PFSK-1 (cell line): ENCODE measurements around the gene PDGFC.

Experiments used
- FOXP2 ChIP-seq: optimal IDR thresholded peaks from 2 replicates; pipeline ENCODE3; 2011; ENCODE audit warnings: borderline replicate concordance, control low read depth, inconsistent platforms; ENCODE audit not compliant: insufficient read depth; ENCODE audit errors: extremely low read length, extremely low read depth
- POLR2AphosphoS5 ChIP-seq: IDR thresholded peaks from 2 replicates; pipeline ENCODE4 v1.6.1; 2012; ENCODE audit warnings: low read depth, mild to moderate bottlenecking, control low read depth, low read length, moderate library complexity
- REST ChIP-seq, 2 experiments: IDR thresholded peaks; 2 replicates each; pipeline versions ENCODE4 v1.6.1 to v1.8.0; 2011 to 2012; ENCODE audit warnings: low read depth in 2 of 2, low read length in 2 of 2, control low read depth in 1 of 2, inconsistent platforms in 1 of 2, mild to moderate bottlenecking in 1 of 2, moderate library complexity in 1 of 2; ENCODE audit not compliant: insufficient read depth in 1 of 2
- SIN3A ChIP-seq: IDR thresholded peaks from 2 replicates; pipeline ENCODE4 v1.6.1; 2012; ENCODE audit warnings: mild to moderate bottlenecking, low read length, moderate library complexity, borderline replicate concordance; ENCODE audit not compliant: insufficient read depth
- TAF1 ChIP-seq: IDR thresholded peaks from 2 replicates; pipeline ENCODE4 v1.6.1; 2012; ENCODE audit warnings: low read length, control low read depth, borderline replicate concordance; ENCODE audit not compliant: insufficient read depth

Gene PDGFC

DNA sequence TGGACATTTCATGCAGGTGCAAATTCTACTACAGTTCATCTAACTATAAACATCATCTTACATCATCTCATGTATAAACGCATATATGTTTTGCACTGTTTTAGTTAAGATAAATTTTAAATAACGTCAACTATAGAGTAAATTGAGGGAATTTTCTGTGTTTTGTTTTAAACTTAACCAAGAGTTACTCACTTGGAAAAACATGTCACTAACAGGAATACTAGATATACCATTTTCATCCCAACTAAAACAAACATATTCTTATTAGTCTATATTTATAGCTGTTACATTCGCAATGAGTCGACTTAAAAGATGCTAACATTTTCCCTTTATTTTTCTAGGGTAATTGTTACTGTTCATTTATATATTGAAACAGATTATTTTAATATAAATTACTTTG, 159.6 kb downstream of the PDGFC start:
- TF ChIP-seq POLR2AphosphoS5 (no peak), REST (IDR thresholded peaks at IDR 0.05; ENCODE audit: insufficient read depth in 1 of 2, low read depth in 2 of 2, low read length in 2 of 2) (no peak), SIN3A (no peak), TAF1 (no peak), FOXP2 (no peak)

GRCh38 chr4:156811286-156811685, 160.3 kb downstream of the PDGFC start:
- TF ChIP-seq SIN3A (no peak), POLR2AphosphoS5 (no peak), FOXP2 (no peak), TAF1 (no peak), REST (IDR thresholded peaks at IDR 0.05; ENCODE audit: insufficient read depth in 1 of 2, low read depth in 2 of 2, low read length in 2 of 2) (no peak)

- TF ChIP-seq FOXP2 (no peak), POLR2AphosphoS5 (no peak), SIN3A (no peak), REST (IDR thresholded peaks at IDR 0.05; ENCODE audit: insufficient read depth in 1 of 2, low read depth in 2 of 2, low read length in 2 of 2) (no peak), TAF1 (no peak)
These were observed 165.9 kb downstream of the PDGFC start for GRCh38 chr4:156805696-156806095.

DNA sequence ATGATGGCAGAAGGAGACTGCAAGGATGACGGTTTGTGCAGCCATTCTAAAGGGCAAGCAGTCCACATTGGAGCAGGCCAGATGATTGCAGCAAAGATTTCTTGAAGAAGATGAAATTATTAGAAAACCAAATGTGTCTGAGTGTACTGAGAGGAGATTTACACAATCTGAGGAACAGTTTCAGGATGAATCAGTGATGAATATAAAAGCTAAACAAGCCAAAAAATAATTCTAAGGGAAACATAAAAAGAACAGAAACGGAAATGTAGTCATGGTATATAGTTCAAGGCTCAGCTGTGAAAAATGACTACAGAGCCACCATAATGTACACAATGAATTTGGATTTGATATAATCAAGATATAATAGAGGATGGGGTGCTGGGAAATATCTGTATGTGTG, 168.5 kb downstream of the PDGFC start:
- TF ChIP-seq POLR2AphosphoS5 (no peak), SIN3A (no peak), REST (IDR thresholded peaks at IDR 0.05; ENCODE audit: insufficient read depth in 1 of 2, low read depth in 2 of 2, low read length in 2 of 2) (no peak), FOXP2 (no peak), TAF1 (no peak)

GRCh38 chr4:156800463-156800862, 171.1 kb downstream of the PDGFC start:
- TF ChIP-seq POLR2AphosphoS5 = no peak
- TF ChIP-seq FOXP2 = no peak
